GM19455 (cell line): ENCODE measurements around the gene ZNF837.
A peak's percentile ranks its signal among the peaks of the same experiment; 100 is the strongest.
"Not testable (repeated sequence)": the region's sequence is repeated elsewhere in the genome, so short reads cannot be mapped to it uniquely, and the experiment has no call there.

ENCODE experiments used
- ATAC-seq: cut with Tn5 transposase; IDR thresholded peaks from one replicate; pipeline ENCODE4 v1.9.1; 2021; ENCODE audit not compliant: unreplicated experiment

ZNF837 gene

GRCh38 chr19:58380662-58381459 is at the start of gene ZNF837:
ZNF837 (minus strand) TSS chr19:58381030; CDS start chr19:58369332, 11,698 bp downstream.
- ATAC-seq = peak; percentile 80

- ATAC-seq = no peak
Measured at GRCh38 chr19:58429745-58430144, 48.9 kb upstream of the ZNF837 start.

- no peak for ATAC-seq
Measured at GRCh38 chr19:58428617-58429016, 47.8 kb upstream of the ZNF837 start.

- ATAC-seq = no peak
Measured at GRCh38 chr19:58417071-58417470, 36.2 kb upstream of the ZNF837 start.

GRCh38 chr19:58416604-58417003 is 35.8 kb upstream of the ZNF837 start:
- no peak for ATAC-seq

GRCh38 chr19:58409010-58409790 is 28.4 kb upstream of the ZNF837 start:
- ATAC-seq = no peak

GRCh38 chr19:58408152-58409009 is 27.6 kb upstream of the ZNF837 start, which contains the start of gene ZNF584:
ZNF584 (plus strand) TSS chr19:58408649; CDS start chr19:58409148, 499 bp downstream.
- ATAC-seq = peak; percentile 89

- no peak for ATAC-seq
Measured at GRCh38 chr19:58407658-58408151, 26.9 kb upstream of the ZNF837 start.

- ATAC-seq = no peak
Measured at GRCh38 chr19:58406818-58407657, 26.2 kb upstream of the ZNF837 start.

GRCh38 chr19:58403920-58404478 is 23.2 kb upstream of the ZNF837 start:
- not testable (repeated sequence) for ATAC-seq

- no peak for ATAC-seq
Measured at GRCh38 chr19:58401840-58402421, 21.1 kb upstream of the ZNF837 start.

- peak; percentile 90 for ATAC-seq
Measured at GRCh38 chr19:58400916-58401839, 20.3 kb upstream of the ZNF837 start.

- ATAC-seq = no peak
Measured at GRCh38 chr19:58400316-58400915, 19.6 kb upstream of the ZNF837 start.

GRCh38 chr19:58399903-58400302 is 19.1 kb upstream of the ZNF837 start:
- no peak for ATAC-seq

GRCh38 chr19:58398545-58398944 is 17.7 kb upstream of the ZNF837 start:
- no peak for ATAC-seq

- ATAC-seq = no peak
Measured at GRCh38 chr19:58398087-58398486, 17.3 kb upstream of the ZNF837 start.

GRCh38 chr19:58397533-58398037 is 16.8 kb upstream of the ZNF837 start:
- no peak for ATAC-seq
